Endothelial cell of umbilical vein (primary cell): ENCODE data around the gene TGFBR3.

Source experiments
- EZH2 ChIP-seq: IDR thresholded peaks from 2 replicates; pipeline ENCODE4 v1.6.1; 2012; ENCODE audit warnings: borderline replicate concordance, low read depth, mild to moderate bottlenecking, moderate library complexity, low read length, inconsistent platforms; ENCODE audit not compliant: severe bottlenecking
- JUN ChIP-seq: IDR thresholded peaks from 2 replicates; pipeline ENCODE4 v1.6.1; 2011; ENCODE audit warnings: borderline replicate concordance, low read depth; ENCODE audit not compliant: insufficient read length, insufficient read depth
- MYC ChIP-seq: IDR thresholded peaks from one replicate; pipeline ENCODE4 v1.6.1; 2011; ENCODE audit warnings: mild to moderate bottlenecking, low read depth, low read length
- POLR2A ChIP-seq: IDR thresholded peaks from 2 replicates; pipeline ENCODE4 v1.6.1; 2012; ENCODE audit warnings: low read depth, mild to moderate bottlenecking, control low read depth, low read length
- POLR2AphosphoS5 ChIP-seq: IDR thresholded peaks from 2 replicates; pipeline ENCODE4 v1.6.1; 2012; ENCODE audit warnings: low read depth, mild to moderate bottlenecking, control low read depth, low read length, moderate library complexity; ENCODE audit not compliant: insufficient read depth
- TF ChIP-seq, protein P1 (sequence below), 2 donors: IDR thresholded peaks; 1 replicate in 1 of 2; 2 replicates in 1 of 2; pipeline ENCODE4 v1.5.1; 2011; ENCODE audit warnings: low read length in 2 of 2, mild to moderate bottlenecking in 2 of 2, moderate library complexity in 2 of 2, control low read depth in 1 of 2, inconsistent platforms in 1 of 2, low read depth in 1 of 2; ENCODE audit not compliant: insufficient read depth in 1 of 2; ENCODE audit errors: extremely low read depth in 1 of 2
- TF ChIP-seq, protein P2 (sequence below): IDR thresholded peaks from 2 replicates; pipeline ENCODE4 v1.6.1; 2011; ENCODE audit not compliant: insufficient read depth, insufficient read length

DNA sequence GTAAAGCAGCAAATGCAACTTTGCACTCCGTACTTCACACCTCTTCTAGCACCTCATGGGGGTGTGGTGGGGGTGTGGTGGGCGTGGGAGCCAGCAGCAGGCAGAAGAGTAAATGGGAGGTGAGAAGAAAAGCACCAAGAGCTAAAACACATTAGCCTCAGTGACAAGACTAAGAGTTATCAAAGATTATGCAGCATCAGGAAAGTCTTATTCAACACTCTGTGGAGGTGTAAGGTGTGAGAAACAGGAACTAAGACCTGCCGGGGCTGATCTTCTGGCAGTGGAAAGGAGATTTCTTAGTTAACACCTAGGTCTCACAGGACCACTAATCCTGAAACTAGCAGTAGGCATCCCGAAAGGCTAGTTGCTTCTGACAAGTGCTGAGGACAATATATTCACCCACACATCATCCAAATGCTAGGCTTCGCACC is 9.9 kb downstream of the TGFBR3 start:
- TF ChIP-seq, protein P1, sequence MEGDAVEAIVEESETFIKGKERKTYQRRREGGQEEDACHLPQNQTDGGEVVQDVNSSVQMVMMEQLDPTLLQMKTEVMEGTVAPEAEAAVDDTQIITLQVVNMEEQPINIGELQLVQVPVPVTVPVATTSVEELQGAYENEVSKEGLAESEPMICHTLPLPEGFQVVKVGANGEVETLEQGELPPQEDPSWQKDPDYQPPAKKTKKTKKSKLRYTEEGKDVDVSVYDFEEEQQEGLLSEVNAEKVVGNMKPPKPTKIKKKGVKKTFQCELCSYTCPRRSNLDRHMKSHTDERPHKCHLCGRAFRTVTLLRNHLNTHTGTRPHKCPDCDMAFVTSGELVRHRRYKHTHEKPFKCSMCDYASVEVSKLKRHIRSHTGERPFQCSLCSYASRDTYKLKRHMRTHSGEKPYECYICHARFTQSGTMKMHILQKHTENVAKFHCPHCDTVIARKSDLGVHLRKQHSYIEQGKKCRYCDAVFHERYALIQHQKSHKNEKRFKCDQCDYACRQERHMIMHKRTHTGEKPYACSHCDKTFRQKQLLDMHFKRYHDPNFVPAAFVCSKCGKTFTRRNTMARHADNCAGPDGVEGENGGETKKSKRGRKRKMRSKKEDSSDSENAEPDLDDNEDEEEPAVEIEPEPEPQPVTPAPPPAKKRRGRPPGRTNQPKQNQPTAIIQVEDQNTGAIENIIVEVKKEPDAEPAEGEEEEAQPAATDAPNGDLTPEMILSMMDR (IDR thresholded peaks at IDR 0.05; ENCODE audit: extremely low read depth in 1 of 2, insufficient read depth in 1 of 2, low read depth in 1 of 2, low read length in 2 of 2): no peak
- TF ChIP-seq POLR2A (no peak), EZH2 (no peak), MYC (no peak), POLR2AphosphoS5 (no peak), JUN (no peak)
- TF ChIP-seq, protein P2, sequence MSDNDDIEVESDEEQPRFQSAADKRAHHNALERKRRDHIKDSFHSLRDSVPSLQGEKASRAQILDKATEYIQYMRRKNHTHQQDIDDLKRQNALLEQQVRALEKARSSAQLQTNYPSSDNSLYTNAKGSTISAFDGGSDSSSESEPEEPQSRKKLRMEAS: no peak
